ENCODE data around the gene TMEM131L.

The TMEM131L gene

DNA sequence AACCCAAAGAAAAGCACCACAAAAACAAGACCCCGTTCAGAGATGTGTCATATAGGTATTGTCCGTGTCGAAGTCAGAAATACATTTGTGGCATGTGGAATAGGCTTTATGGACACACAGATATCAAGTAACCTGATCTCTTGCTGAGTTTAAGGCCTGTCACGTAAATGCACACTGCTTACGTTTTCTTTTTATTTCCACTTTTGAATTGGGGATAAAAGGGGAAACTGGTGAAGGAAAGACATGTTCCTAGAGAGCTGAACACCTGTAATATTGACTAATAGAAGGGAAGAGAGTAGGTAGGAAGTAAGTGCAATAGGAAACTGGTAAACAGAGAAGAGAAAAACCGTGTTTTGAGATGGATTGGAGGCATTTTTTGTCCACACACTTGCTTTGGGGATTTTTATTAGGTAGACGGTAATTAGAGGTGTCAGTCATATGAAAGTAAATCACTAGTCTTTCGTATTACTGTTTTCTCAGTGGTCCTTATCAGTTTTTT lies 24.9 kb downstream of the TMEM131L start:
- TF ChIP-seq, protein P1, sequence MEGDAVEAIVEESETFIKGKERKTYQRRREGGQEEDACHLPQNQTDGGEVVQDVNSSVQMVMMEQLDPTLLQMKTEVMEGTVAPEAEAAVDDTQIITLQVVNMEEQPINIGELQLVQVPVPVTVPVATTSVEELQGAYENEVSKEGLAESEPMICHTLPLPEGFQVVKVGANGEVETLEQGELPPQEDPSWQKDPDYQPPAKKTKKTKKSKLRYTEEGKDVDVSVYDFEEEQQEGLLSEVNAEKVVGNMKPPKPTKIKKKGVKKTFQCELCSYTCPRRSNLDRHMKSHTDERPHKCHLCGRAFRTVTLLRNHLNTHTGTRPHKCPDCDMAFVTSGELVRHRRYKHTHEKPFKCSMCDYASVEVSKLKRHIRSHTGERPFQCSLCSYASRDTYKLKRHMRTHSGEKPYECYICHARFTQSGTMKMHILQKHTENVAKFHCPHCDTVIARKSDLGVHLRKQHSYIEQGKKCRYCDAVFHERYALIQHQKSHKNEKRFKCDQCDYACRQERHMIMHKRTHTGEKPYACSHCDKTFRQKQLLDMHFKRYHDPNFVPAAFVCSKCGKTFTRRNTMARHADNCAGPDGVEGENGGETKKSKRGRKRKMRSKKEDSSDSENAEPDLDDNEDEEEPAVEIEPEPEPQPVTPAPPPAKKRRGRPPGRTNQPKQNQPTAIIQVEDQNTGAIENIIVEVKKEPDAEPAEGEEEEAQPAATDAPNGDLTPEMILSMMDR (IDR thresholded peaks at IDR 0.05; ENCODE audit: insufficient read depth, low read length, poor library complexity, severe bottlenecking), result no peak
- no peak for DNase-seq (ENCODE audit: extremely low read depth, insufficient read length)
- Histone ChIP-seq H3K4me3 (replicated peaks; ENCODE audit: low read depth, low read length) (peak overlapping the region; percentile 90), H3K36me3 (ENCODE audit: control insufficient read depth, insufficient read depth, low read length) (no peaks in the 10 kb centered on the region; the same call in 1 of the 2 replicates), H3K27me3 (replicated peaks; ENCODE audit: control insufficient read depth, insufficient read depth, low read length) (no peaks in the 10 kb centered on the region)

DNA sequence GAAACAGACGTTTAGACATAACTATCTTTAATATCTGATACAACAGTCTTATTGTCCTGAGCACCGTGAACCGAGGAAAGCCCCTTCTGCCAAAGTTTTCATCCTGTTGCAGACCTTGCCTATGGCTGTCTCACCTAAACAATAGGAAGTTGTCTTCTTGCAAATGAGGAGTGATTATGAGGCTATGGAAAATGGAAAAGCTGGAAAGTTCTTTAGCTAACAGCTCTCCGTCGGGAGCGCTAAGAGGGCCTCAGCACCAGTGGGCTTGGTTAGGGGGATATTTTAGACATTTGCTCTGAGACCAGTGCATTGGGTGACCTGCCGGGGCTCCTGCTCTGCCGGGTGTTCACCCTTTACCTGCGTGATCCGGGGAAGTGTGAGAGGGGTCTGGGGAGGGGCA lies 28.4 kb downstream of the TMEM131L start:
- DNase-seq (ENCODE audit: extremely low read depth, insufficient read length), result no peak
- peaks cover 5% of the 10 kb centered on the region for H3K36me3 ChIP-seq (ENCODE audit: control insufficient read depth, insufficient read depth, low read length)
- TF ChIP-seq, protein P1 (IDR thresholded peaks at IDR 0.05; ENCODE audit: insufficient read depth, low read length, poor library complexity, severe bottlenecking), result no peak
- peak overlapping the region; percentile 45 for H3K4me3 ChIP-seq (replicated peaks; ENCODE audit: low read depth, low read length)
- no peaks in the 10 kb centered on the region for H3K27me3 ChIP-seq (replicated peaks; ENCODE audit: control insufficient read depth, insufficient read depth, low read length)

DNA sequence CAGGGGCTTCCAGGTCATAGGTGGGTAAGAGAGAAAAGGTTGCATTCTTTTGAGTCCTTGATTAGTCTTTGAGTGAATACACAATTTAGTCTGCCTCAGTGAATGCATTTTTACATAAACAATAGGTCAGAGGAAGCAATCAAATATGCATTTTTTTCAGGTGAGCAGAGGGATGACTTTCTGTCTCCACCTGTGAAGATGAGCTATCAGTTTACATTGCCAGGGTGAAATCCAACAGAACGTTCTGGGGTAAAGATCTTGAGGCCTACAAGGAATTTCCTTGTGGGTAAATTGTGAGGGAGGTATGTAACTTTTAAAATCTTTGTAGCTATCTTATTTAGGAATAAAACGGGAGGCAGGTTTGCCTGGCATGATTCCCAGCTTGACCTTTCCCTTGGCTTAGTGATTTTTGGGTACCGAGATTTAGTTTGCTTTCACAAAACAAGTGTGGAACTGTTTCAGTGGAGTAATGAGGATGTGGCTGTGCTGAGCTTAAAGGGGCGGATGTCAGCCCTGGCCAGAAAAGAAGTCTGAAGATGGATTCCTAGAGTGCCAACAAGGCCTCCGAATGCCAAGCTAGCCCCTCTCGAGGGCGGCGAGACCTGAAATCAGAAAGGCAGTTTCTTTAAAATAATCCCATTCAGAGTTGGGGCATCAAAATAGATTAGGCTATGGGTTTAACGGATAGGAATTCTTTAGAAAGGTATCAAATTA lies 29.5 kb downstream of the TMEM131L start:
- Histone ChIP-seq H3K4me3 (replicated peaks; ENCODE audit: low read depth, low read length) (peak overlapping the region; percentile 45), H3K27me3 (replicated peaks; ENCODE audit: control insufficient read depth, insufficient read depth, low read length) (no peaks in the 10 kb centered on the region), H3K36me3 (ENCODE audit: control insufficient read depth, insufficient read depth, low read length) (peaks cover 5% of the 10 kb centered on the region)
- TF ChIP-seq, protein P1 (IDR thresholded peaks at IDR 0.05; ENCODE audit: insufficient read depth, low read length, poor library complexity, severe bottlenecking), result no peak
- DNase-seq (ENCODE audit: extremely low read depth, insufficient read length), result no peak

DNA sequence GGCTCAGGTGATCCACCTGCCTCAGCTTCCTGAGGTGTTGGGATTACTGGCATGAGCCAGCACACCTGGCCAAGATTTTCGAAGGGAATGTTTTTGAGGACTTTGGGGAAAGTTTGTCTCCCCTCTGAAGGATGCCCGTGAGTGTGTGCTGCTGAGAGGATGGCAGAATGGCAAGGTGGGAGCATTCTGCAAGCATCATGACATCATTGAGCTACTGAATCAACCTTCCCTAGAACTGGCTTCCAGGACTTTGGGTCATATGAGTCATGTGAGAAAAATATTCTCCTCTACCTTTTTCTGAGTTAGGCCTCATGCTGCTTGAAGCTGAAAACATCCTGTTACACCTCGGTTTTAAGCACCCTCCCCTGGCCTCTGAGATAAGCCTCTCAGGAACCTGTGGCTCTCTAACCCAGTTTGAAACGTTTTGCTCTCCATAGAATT lies 31.0 kb downstream of the TMEM131L start:
- no peaks in the 10 kb centered on the region for H3K27me3 ChIP-seq (replicated peaks; ENCODE audit: control insufficient read depth, insufficient read depth, low read length)
- peak overlapping the region; percentile 38 for H3K4me3 ChIP-seq (replicated peaks; ENCODE audit: low read depth, low read length)
- H3K36me3 ChIP-seq (ENCODE audit: control insufficient read depth, insufficient read depth, low read length), result peaks cover 6% of the 10 kb centered on the region
- TF ChIP-seq, protein P1 (IDR thresholded peaks at IDR 0.05; ENCODE audit: insufficient read depth, low read length, poor library complexity, severe bottlenecking), result no peak
- DNase-seq (ENCODE audit: extremely low read depth, insufficient read length), result no peak

DNA sequence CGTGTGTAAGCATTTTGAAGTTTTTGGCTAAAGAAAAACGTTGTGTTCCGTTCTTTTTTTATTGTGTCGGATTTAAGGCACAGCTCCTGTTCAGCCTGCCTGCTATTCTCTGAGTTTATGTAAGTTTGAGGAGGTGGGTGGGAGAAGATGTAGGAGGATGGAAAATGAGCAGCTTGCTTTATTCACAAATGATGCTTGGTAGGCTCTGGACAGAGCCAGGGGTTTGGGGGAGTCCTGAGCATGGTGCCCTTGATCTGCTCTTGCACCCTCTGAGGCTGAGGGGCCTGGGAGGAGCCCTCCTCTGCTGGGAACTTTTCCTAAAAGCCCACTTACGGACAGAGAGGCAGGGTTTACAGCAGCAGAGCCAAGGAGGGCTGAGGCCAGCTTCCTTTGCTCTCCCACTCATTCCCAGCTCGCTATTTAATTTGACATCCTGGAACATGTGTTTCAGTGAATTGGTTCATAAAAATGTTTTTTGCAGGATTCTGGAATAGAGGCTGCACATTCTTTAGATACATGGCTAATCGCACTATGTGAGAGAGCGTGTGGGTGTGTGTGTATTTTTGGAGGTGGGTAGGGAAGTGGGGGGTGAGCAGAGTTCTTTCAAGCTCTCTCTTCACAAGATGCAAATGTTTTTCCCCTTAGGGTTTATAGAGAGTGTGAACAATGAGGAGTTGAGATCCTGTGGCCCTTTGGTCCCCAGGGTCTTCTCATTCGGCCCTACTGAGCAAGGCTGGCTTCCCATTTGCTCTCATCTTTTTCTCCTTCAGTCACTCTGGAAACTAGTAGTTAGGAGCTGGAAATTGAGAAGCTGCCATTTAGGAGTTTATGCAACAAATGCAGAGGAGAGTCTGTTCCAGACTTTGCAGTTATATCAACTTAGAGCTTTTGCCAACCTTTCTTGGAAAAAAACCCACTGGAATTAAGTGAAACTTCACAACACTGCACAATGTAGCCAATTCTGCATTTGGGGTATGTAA lies 32.1 kb downstream of the TMEM131L start:
- H3K4me3 ChIP-seq (replicated peaks; ENCODE audit: low read depth, low read length), result peak overlapping the region; percentile 37
- H3K36me3 ChIP-seq (ENCODE audit: control insufficient read depth, insufficient read depth, low read length), result peaks cover 6% of the 10 kb centered on the region
- TF ChIP-seq, protein P1 (IDR thresholded peaks at IDR 0.05; ENCODE audit: insufficient read depth, low read length, poor library complexity, severe bottlenecking), result no peak
- H3K27me3 ChIP-seq (replicated peaks; ENCODE audit: control insufficient read depth, insufficient read depth, low read length), result no peaks in the 10 kb centered on the region
- no peak for DNase-seq (ENCODE audit: extremely low read depth, insufficient read length)
